DMS153 treated with DMSO at 0.1 percent for 48 hours (cell line): ENCODE results near the gene IMPDH1.

Experiments used
- DNase-seq: peaks from one replicate; lab custom pipeline; 2025; ENCODE audit not compliant: unreplicated experiment; lab: John Stamatoyannopoulos, UW

Gene IMPDH1

GRCh38 chr7:128435327-128435686, 25.5 kb upstream of the IMPDH1 start:
- no peak for DNase-seq

GRCh38 chr7:128434413-128435326, 24.9 kb upstream of the IMPDH1 start:
- DNase-seq: no peak

DNA sequence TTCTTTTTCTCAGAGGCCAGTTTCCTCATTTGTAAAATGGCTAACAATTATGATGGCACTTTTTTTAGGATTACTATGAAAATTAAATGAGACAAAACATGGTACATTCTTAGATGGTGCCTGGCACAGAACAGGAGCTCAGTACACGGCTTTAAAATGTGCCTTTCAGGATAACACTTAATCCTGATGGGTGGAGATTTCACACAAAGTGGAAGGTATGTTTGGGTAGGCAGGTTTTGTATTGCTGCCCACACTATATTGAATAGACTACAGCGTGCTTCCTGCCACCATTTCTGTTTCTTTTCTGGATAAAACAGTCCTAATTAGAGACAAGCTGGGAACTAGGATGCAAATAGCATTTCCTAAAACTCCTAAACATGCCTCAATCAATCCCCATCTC, 22.0 kb upstream of the IMPDH1 start:
- DNase-seq: no peak

DNA sequence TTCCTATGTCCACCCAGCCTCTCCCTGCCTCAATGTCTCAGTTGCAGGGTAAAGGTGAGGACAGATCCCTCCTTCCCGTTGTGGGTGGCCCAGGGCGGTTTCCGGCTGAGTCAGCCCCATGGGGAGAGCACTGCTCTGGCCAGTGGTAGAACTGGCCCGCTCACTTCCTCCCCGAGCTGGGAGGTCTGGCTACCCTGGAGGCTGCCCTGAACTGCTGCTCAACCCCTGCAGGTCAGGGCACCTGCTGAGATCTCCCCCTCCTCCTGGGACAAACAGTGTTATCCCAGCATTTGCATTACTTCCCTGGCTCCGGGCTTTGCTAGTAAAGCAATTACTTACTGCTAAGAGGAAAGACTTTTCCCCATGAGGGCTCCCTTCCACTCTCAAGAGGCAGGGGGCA, 21.4 kb upstream of the IMPDH1 start:
- DNase-seq: no peak

- DNase-seq: no peak
Observed at GRCh38 chr7:128430207-128430606, 20.4 kb upstream of the IMPDH1 start.

GRCh38 chr7:128427289-128427891, 17.6 kb upstream of the IMPDH1 start:
- DNase-seq: peak; percentile 39

DNA sequence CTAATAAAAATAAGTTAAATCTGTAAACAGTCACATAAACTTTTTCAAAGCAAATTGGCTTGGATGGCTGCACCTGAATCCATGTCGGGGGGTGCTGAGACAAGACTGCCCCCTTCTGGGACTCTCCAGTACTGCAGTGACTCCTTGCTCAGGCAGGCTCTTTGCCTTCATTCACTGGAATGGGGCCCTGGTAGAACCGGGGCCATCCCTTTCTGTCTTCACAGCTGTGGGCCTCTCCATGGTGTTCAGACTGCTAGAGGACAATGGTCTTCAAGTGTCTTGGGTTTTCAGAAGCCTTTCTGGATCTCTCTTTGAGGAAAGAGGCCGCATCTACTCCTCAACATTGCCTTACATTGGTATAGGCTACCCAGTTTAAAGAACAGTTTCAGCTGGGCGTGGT, 16.1 kb upstream of the IMPDH1 start:
- peak; percentile 53 for DNase-seq

GRCh38 chr7:128424686-128425275, 15.0 kb upstream of the IMPDH1 start:
- no peak for DNase-seq

DNA sequence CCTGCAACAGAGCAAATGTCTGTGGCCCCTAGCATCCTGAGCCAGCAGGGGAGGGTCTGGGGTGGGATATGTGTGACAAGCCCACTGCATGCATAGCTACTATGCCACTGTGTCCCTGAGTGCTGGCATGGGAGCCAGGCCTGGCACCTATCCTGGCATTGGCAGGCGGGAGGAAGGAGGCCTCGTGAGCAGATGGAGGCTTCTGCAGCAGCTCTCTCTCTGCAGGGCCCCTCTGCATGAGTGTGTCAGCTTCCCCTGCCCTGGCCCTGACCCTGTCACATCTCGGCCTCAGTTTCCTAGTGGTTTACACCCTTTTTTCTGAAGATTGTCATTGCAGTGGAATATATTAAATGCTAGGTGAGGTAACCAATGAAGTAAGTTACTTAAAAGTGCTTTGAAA, 13.1 kb upstream of the IMPDH1 start:
- no peak for DNase-seq

- DNase-seq: no peak
Observed at GRCh38 chr7:128422037-128422436, 12.3 kb upstream of the IMPDH1 start.

DNA sequence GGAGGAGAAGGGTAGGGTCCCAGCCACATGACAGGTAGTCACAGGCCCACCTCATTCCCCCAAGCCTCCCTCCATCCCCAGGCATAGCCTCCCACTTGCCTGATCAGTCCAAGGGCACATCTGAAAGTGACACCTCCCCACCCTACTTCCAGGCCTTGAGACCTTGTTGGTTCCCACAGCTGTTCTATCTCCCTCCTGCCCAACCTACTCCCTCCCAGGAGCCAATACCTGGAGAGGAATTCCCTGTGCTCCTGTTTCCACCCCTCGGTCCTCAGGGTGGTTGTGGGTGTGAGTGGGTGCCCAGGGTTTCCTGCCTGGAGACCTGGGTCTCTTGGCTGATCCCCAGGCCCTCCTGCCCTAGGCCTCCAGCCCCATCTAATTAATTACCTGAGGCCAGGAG, 11.6 kb upstream of the IMPDH1 start:
- no peak for DNase-seq

DNA sequence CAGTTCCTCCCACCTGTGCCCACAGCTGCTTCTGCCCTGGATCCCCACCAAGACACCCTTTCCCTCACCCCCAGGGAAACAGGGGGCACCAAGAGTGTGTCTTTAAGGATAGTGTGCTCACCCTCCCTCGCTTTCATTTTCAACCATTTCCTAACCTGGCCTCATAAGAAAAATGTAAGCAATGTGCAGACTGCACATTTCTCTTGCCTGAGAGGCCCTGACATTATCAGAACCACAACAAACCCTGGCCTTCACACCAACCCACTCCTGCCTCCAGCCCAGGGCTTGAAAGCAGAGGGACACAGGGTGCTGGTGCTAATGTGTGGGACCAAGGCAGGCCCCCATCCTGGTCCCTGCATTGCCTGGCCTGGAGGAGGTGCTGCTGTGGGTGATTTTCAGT, 11.0 kb upstream of the IMPDH1 start:
- DNase-seq: no peak

DNA sequence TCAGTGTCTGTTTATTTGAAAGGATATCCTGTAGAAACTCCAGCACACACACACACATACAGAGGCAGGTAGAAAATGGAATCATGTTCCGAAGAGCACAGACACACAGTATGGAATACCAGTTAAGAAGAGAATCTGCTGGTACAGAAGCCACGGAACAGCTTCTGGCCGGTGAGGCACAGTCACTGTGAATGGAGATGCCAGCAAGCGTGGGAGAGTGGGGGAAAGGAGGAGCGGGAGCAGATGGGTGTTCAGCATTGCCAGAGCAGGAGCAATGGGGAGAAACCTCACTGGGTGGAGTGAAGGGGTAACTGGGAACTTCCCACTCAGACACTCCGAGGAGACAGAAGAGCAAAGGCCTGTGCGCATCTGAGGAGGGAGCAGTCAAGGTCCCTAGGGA, 9.5 kb upstream of the IMPDH1 start:
- no peak for DNase-seq

DNA sequence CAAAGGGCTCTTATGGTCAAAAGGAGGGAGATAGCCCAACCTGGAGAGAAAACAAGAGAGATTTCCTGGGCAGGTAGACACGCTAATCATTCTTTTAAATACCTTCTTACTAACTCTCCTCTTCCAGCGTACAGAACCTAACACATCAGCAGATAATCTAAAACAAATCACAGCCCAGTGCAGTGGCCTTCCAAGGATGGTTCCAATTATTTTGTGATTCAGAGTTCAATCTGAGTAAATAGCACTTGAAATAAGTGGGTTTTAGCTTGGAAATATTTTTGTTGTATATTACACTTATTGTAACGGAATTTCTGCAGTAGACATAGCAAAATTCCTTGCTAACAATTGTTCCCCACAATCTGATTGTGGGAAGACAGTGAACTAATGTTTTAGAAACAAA, 7.3 kb upstream of the IMPDH1 start:
- DNase-seq: no peak

- DNase-seq: no peak
Observed at GRCh38 chr7:128415217-128415785, 5.5 kb upstream of the IMPDH1 start.

- DNase-seq: no peak
Observed at GRCh38 chr7:128410451-128410753, 620 bp upstream of the IMPDH1 start.

GRCh38 chr7:128408709-128409595, 830 bp downstream of the IMPDH1 start:
- no peak for DNase-seq

GRCh38 chr7:128407751-128408708, 1.8 kb downstream of the IMPDH1 start:
- DNase-seq: no peak

GRCh38 chr7:128407233-128407589, 2.6 kb downstream of the IMPDH1 start:
- no peak for DNase-seq
